GM23248 (cell line): Measurements from ENCODE around the gene EFL1.

Experiments
- EZH2 ChIP-seq: fragments of 200-600 bp; sonication (generic); IDR thresholded peaks from 2 replicates; pipeline ENCODE4 v1.6.1; 2018; ENCODE audit warnings: antibody characterized with exemption, mild to moderate bottlenecking; ENCODE audit not compliant: insufficient read depth, poor library complexity, severe bottlenecking
- EZH2phosphoT487 ChIP-seq: fragments of 200-600 bp; sonication (generic); IDR thresholded peaks from 2 replicates; pipeline ENCODE4 v1.6.1; 2018; ENCODE audit warnings: antibody characterized with exemption, moderate library complexity, mild to moderate bottlenecking, low read depth; ENCODE audit not compliant: insufficient read depth

DNA sequence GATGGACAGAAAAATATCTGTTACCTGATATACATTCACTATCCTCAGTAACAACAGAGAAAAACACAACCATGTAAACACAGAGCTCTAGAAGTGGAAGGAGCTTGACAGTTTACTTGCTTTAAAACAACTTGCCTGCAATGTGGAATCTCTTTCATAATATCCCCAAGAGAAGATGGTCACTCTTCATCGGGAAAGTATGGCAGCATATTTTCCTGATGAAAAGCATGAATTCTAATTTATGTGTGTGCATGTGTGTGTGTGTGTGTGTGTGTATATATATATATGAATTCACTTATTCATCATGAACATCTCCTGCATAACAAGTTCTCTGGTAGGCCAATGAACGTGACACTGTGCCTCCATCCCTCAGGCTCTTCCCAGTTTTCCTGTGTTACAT, 81.2 kb downstream of the EFL1 start:
- TF ChIP-seq EZH2phosphoT487 (no peak), EZH2 (no peak)
